ENCODE measurements around the gene ABCD4.
A peak's percentile ranks its signal among the peaks of the same experiment; 100 is the strongest.

Gene ABCD4

DNA sequence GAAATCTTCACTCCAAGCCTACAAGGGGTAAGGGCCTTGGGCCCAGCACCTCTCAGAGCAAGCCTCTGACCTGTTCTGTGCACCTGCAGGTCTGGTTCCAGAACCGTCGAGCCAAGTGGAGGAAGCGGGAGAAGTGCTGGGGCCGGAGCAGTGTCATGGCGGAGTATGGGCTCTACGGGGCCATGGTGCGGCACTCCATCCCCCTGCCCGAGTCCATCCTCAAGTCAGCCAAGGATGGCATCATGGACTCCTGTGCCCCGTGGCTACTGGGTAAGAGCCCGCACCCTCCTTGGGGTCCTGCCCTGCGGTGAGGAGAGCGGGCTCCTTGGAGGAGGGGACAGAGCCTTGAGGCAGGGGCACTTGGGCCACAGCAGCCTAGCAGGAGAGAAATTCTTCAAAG is 43.2 kb downstream of the ABCD4 start:
- DNase-seq (ENCODE audit: low read depth): no peak

DNA sequence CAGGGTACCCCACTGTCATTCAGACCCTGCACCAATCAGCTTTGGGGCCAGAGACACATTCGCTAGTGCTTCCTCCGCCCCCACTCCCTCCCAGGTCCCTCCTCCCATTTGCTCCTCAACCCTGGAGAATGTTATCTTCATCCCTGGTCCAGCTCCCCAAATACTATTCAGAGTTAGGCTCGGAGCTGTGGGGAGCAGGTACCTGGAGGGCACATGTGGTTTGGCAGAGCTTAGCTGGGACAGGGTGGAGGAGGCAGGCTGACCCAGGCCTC is 44.0 kb downstream of the ABCD4 start:
- DNase-seq (ENCODE audit: low read depth): no peak

DNA sequence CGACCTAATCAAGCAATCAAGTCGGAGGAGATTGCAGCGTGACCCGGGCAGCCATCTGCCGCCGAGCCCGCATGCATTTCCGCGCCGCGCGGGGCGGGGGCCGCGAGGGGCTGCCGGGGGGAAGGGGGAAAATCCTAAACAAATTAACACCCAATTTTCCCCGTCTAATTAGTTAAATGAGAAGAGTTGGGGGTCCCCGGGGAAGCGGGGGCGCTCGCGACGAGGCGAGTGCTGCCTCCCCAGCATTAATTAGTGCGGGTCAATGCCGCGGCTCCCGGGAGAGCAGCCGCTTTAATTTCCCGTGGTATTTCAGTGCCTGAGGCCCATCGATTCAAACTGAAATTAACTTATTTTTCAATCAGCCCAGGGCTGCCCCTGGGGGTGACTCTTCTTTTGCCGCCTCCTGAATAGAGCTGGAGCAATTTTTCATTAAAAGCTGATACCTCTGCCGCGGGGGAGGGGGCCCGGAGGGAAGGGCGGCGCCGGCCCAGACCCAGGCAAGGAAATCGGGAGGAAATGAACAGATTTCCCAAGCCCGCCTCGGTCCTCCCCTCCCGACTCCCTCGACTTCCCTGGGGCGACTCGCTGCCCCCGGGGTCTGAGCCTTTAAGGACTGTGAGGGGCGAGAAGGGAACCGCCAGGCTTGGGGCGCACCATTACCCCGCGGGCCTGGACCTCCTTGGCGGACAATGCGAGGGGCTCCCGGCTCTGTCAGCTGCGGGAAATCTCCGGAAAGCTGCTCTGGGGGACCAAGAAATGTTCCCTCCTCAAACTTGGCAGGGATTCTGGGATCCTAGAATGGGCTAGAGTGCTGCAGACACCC is 44.6 kb downstream of the ABCD4 start:
- DNase-seq (ENCODE audit: low read depth): no peak

DNA sequence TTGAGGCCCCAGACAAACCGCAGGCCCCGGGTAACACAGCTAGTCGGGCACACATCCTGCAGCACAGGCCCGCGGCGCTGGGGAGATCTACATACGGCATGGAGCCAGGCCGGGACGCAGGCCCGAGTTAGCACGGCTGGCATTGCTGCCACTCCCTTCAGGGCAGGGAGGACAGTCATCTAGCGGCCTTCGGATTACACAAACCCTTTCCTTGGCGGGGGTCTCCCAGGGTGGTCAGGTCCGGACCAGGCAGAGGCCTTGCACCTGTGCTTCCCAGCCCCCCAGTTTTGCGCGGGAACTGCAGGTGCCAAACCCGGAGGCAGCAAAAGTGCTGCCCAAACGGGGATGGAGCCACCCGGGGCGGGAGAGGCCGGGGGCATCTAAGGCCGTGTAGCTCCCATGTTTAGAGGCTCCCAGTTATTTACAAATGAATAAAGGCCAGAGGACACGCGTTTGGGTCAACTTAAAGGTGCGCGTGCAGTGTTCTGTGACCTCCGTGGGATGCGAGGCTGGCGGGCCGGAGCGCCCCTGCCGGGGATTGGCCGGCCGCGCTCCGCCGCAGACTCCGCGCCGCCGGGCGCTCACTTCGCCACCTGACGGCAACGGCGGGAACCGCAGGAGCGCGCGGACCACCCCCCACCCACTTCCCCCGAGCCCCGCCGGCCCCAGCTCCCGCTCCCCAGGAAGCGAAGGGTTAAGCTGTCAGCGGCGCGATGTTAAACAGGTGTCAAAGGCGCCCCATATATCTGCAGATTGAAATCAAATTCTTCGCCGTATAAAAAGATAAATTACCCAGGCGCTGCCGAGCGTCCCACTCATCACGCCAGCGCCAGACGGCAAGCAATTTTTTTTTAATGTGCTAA is 45.4 kb downstream of the ABCD4 start:
- peak; percentile 30 for DNase-seq (ENCODE audit: low read depth)

DNA sequence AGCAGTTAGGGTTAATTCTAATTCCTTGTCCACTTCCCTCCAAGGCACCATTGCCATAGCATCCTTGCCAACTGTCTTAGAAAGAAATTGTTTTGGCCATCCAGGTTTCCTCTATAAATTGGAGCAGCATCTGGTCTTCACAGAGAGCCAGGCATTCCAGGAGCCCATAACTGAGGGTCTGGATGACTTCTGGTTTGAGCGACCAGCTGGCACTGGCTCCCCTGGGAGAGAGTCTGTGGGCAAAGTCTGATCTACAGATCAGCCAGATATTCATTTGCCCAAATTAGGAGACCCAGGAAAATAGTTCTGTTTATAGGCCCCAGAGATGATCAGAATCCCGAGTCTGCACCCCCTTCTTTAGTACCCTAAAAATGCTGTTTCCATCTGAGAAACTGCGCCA is 47.5 kb downstream of the ABCD4 start:
- no peak for DNase-seq (ENCODE audit: low read depth)

DNA sequence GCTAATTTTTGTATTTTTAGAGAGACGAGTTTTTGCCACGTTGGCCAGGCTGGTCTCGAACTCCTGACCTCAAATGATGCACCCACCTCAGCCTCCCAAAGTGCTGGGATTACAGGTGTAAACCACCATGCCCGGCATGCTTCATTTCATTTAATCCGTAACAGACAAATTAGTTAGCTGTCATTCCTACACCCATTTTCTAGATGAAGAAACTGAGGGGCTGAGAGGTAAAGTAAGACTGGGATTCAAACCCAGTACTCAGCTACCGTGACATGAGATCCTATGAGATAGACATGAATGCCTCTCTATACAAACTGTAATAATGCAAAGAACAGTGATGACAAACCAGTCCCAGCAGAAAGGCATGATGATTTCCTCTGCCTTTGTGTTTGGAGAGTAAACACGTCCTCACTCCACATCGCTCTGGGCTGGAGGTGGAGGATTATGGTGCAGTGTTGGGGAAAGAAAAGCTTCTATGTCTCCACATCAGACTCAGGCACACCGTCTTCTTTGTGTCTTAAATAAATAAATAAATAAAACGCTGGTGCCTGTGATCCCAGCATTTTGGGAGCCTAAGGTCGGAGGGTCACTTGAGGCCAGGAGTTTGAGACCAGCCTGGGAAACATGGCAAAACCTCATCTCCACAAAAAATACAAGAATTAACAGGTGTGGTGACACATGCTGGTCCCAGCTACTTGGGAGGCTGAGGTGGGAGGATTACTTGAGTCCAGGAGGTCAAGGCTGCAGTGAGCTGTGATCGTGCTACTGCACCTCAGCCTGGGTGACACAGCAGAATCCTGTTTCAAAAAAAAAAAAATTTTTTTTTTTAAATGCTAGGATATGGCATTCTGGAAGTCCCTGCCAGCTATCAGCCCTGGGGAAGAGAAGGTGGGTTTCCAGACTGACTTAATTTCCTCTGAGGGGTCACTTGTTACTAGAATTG is 53.0 kb downstream of the ABCD4 start:
- DNase-seq (ENCODE audit: low read depth): no peak

DNA sequence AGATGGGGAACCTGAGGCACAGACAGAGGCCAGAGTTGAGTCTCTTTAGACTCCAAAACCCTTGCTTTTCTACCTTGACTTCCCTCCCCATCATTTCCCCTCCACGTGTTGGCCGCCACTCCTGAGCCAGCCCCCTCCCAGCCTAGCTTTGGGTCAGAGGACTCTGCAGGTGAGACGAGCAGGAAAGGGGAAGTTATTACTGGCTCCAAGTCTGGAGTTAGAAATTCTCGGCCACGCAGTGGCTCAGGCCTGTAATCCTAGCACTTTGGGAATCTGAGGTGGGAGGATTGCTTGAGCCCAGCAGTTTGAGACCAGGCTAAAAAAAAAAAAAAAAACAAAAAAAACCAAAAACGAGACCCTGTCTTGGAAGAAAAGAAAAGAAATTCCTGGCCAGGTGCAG is 54.7 kb downstream of the ABCD4 start:
- DNase-seq (ENCODE audit: low read depth): no peak

DNA sequence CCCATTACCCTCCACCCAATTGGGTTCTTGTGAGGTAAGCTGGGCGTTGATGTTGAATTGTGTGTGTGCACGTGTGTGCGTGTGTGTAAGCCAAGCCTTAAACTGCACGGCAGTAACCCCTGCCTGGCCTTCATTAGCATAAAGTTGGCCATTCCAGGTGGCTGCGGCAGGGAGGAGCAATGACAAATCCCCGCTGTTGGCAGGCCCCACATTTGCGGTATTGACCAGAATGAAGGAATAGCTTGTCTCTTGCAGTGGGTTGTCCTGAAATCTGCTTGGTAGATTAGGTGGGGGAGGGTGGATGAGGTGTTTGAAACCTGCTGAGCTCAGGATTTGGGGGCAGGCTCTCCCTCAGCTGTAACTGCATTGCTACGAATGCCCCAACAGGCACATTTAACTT is 56.2 kb downstream of the ABCD4 start:
- DNase-seq (ENCODE audit: low read depth): no peak

DNA sequence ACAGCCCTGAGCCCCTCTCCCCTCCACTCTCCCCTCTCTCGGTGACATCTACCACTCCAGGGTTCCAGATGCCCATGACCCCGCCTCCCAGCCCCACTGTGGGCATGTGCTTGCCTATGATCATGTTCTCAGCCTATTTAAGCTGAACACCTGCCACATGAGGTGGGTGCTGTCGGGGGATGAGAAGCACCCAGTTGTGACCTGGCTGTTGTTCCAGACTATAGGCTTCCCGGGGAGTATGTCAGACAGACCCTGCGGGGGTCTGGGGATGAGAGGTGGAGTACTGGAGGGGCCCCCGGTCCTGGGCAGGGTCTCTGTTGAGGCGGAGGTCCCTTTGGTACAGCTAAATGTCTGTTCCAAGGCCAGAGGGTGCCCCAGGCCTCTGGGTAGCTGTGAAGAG is 57.4 kb downstream of the ABCD4 start:
- no peak for DNase-seq (ENCODE audit: low read depth)

DNA sequence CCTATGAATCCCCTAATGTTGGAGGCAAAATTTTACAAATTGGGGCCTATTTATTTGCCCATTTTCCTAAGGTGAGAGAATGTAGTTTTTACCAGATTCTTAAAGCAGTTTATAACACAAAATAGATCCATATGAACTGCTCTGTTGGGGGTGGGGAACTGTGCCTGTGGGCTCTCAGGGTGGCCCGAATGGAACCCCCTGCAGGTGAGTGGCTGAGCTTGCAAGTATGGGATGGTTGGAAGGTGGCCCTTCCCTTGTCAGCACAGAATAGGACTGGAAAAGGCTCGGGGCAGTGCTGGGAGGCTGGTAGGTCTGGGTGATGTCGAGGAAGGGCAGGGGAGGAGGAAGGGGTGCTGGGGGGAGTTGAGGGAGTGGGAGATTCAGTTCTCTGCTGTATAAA is 58.6 kb downstream of the ABCD4 start:
- DNase-seq (ENCODE audit: low read depth): no peak

DNA sequence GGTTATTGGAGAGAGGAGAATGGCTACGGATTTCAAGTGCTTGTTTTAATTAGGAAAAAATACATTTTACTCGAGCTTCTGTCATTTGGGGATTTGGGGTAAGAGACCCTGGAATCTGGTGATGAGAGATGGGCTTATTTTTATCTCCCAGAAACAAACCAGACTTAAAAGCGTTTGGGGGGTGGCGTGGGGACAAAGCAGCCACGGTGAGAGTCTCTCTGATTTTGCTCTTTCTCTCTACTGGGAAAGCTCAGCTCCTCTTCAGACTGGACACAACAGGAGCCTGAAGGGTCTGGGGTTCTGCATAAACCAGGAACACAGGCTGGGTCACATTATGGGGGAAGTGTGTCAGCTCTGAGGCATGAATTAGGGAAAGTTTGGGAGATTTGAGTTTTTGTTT is 59.7 kb downstream of the ABCD4 start:
- DNase-seq (ENCODE audit: low read depth): no peak

DNA sequence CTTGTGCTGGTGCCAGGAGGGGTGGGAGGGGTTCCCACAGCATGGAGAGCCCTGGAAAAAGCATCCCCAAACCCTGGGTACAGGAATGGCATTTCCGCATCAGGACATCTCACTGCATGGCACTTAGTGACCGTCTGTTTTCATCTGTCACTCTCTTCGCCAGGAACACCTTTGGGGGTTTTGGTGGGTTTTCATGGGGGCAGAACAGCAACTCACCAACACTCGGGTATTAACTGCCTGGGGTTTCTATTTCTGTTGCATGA is 60.0 kb downstream of the ABCD4 start:
- DNase-seq (ENCODE audit: low read depth): no peak

DNA sequence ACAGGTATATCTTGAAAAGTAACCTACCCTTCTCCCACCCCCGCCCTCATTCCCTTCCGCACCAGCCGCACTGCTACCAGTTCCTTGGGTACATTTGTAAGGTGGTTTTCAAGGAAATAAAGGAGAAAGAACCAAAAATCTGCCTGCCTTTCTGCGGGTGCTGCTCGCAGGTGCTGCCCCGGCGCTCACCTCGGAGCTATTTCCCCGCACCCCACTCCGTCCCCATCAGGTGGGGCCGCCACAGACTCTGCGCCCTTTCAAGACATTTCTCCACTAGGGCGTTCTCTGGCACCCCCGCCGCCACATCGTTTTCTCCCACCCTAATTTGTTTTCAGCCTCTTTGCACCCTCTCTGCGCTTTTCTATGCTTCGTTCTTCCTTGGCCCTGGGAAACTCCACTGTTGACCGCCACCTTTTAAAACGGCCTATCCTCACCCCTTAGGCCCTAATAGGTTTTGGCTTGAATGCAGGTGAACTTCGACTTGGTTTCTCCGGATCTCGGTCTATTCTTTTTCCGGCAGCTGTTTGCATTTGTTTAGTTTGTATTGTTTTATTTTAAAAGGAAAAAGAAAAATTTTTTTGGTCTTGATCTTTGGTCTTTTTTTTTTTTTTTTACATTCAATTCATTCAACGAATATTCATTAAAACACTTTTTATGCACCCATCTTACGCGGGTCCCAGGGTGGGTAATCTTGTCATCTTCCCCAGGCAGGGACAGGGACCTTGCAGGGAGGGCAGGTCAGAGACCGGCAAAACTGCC is 60.5 kb downstream of the ABCD4 start:
- DNase-seq (ENCODE audit: low read depth): no peak

DNA sequence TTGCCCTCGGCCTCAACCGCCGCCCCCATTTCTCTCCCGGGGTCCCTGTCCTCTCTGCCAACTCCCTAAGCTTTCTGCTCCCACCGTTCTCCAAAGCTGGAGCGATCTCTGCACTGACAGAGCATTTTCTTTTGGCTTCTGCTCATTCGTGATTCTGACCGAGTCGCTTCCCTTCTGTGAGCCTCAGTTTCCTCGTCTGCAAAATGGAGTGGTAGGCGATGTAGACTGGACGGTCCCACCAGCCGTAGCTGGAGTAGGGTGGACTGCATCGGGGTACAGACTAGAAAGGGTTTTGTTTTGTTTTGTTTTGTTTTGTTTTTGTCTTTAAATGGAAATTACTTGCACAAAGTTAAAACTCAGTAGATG is 61.1 kb downstream of the ABCD4 start:
- DNase-seq (ENCODE audit: low read depth): no peak

DNA sequence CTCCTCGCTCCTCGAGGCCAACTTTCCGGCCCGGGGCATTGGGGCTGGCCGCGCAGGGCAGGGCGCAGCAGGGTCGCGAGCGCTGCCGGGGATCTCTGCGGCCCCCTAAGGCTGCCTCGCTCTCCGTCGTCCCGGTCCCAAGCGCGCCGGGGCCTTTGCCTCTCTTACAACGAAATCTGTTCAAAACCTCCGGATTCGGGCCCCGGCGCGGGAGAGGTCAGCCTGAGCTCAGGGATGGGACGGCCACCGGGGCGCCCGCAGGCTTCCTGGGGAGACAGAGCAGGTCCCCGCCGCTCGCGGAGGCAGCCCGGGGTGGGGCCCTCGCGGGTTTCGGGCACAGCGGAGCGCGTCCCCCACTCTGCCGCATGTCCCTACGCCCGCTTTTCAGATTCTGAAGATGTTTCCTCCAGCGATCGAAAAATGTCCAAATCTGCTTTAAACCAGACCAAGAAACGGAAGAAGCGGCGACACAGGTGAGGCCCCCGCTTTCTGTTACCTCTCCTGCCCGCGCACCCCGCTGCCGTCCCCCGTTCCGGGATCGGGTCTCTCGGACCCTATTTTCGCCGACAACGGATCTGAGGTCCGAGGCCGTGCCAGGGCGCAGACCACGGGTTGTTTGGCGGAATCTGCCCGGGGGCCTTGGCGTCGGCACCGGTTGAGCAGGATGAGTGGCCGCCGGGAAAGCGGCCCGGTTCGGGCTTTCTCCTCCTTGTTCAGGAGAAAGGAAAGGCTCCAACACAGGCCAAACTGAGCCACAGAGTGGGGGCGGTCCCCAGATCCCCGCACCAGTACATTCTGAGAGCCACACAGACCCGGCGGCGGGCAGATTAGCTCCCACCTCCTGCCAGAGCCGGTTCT is 61.7 kb downstream of the ABCD4 start:
- DNase-seq (ENCODE audit: low read depth): no peak

DNA sequence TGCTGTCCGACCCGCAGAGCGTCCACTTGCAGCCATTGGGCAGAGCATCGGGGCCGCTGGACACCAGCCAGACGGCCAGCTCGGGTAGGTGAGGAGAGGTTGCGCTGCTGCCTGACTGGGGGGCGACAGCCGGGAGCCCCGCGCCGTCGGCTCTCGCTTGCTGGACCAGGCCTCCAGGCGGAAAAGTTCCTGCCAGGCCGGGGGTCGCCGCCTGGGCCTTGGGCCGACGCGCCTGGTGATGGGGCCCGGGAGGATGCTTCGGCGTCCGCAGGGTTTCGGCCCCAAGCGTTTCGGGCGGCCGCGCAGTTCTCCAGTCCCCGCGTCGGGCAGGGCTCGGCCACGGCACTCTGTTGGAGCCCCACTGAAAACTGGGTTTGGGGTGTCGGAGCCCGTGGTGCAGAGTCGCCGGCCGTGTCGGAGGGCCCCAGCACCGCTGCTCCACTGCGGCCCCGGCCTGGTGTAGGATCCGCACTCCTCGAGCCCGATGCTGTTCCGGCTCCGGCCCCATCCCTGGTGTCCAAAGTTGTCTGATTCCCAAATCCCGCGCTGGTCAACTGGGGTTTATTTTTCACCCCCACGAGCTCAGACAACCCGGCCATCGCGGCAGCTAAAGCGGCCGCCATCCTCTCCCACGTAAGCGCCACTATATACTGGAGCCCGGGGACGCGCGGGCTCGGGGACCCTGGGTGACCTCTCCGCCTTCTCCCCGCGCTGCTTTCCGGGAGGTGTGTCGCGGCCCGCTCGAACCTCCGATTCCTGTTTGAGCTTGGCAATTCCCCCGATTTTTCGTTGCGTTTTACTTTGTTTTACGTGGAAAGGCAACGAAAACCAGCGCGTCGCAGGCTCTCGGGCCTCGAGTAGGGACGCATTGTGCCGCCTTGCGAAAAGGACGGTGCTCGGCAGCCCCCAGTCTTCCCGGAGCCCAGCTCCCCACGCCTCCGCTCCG is 62.6 kb downstream of the ABCD4 start:
- no peak for DNase-seq (ENCODE audit: low read depth)

DNA sequence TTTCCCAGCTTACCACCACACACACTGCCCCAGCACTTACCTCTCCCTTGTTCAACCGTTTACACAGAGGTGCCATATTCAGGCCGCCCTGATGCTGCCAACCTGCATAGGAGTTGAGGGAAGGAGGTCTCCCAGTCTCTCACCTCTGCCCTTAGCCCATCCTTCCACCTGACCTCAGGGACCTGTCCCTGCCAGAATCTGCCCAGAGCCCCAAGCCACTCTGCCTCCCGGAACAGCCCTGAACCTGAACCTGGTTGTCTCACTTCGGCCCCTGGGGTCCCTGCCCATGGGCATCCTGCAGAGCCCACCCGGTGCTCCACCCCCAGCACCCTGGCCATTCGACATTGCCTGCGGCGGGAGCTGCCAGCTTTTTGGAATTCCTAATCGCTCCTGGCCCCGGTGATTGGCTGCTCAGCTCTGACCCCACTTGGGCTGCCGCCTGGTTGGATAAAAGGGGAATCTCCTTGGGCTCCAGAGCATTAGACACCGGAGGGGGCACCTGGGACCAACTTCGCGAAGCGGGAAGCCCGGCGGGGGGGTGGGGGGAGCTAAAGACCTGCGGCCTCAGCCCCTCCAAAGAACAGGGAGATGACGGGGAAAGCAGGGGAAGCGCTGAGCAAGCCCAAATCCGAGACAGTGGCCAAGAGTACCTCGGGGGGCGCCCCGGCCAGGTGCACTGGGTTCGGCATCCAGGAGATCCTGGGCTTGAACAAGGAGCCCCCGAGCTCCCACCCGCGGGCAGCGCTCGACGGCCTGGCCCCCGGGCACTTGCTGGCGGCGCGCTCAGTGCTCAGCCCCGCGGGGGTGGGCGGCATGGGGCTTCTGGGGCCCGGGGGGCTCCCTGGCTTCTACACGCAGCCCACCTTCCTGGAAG is 63.5 kb downstream of the ABCD4 start, which contains the start of gene VSX2:
VSX2 (plus strand) TSS at position 476 of the 874 bp plus-strand sequence; CDS start at position 589, 113 bp downstream.
- no peak for DNase-seq (ENCODE audit: low read depth)

DNA sequence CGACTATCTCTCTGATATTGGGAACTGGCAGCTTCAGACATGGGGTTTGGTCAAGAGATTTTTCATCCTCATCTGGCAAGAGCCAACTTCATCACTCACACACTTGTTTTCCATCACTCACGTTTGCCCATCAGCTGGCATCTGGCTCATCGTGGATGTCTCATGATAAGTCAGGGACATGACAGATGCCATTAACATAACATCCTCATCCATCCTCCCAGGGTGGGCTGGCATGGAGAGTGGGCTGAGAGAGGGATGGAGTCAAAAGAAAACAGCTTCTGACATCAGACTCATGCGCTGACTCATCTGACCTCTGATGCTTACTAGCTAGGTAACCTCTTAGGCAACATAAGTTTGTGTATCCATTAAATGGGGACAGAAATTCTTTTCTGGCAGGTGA is 65.3 kb downstream of the ABCD4 start:
- DNase-seq (ENCODE audit: low read depth): no peak
